ENCODE measurements around the gene SC5D. TPM values are rescaled to one million over a fixed set of nuclear protein-coding genes. Genes with fewer than 3 reads are reported as not detected.

SC5D gene
- total and polyA plus RNA-seq, 11 donors = 16.9 to 28.9 (median 19.0) TPM

DNA sequence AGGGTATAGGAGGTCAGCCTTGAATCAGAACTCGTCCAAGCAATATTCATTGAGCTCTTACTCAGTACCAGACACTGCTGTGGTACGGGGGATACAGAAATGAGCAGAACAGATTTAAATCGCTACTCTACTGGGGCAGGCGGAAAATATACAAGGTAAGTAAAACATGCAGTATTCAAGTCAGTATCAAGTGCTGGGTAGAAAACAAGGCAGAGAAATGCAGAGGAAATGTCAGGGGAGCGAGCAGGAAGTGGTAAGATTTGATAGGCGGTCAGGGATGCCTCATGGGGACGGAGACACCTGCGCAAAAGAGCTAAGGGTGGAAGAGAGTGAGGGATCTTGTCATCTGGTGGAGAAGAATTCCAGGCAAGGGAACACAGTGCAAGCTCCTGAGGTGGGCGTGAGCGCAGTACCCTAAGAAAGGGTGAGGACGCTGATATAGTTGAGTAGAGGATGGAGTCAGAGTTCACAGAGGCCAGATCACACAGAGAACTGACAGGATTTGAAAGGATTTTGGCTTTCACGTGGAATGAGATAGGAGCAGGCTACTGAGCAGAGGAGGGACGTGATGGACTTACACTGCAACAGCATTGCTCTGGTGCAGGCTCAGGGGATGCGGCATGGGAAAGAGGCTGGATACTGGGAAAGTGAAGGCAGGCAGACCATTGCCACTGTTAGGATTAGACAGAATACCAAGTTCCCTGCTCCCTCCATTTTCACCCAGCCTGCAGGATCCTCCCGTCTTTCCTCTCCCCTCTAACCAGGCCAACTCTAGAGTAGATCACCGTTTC is 35.8 kb downstream of the SC5D start:
- ATAC-seq (no peak), DNase-seq (no peak)
- WGBS, 4 donors = 68 to 74% (median 70%) methylated on average over 16 of the region's 16 CpGs
- TF ChIP-seq, protein P1, sequence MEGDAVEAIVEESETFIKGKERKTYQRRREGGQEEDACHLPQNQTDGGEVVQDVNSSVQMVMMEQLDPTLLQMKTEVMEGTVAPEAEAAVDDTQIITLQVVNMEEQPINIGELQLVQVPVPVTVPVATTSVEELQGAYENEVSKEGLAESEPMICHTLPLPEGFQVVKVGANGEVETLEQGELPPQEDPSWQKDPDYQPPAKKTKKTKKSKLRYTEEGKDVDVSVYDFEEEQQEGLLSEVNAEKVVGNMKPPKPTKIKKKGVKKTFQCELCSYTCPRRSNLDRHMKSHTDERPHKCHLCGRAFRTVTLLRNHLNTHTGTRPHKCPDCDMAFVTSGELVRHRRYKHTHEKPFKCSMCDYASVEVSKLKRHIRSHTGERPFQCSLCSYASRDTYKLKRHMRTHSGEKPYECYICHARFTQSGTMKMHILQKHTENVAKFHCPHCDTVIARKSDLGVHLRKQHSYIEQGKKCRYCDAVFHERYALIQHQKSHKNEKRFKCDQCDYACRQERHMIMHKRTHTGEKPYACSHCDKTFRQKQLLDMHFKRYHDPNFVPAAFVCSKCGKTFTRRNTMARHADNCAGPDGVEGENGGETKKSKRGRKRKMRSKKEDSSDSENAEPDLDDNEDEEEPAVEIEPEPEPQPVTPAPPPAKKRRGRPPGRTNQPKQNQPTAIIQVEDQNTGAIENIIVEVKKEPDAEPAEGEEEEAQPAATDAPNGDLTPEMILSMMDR (IDR thresholded peaks at IDR 0.05) = no peak
- no peak for TF ChIP-seq POLR2A (IDR thresholded peaks at IDR 0.05)
- Histone ChIP-seq H3K9me3 (no peaks in the 10 kb centered on the region), H3K4me3 (no peak overlapping the region), H3K36me3 (no peaks in the 10 kb centered on the region), H3K27ac (no peak overlapping the region), H3K27me3 (peaks cover 0 to 19% (median 0%) of the 10 kb centered on the region in 9 donors), H3K4me1 (peaks cover 0 to 4% (median 0%) of the 10 kb centered on the region in 12 donors)
- intact Hi-C loops (cut with DNase I) = loop anchor here in 6 of 10 donors (10.0 kb wide), 4 partner anchors 96 to 206 kb away; partner anchors contain the start of genes SORL1 (in 3 of the 6) and SORL1-AS1 (in 3 of the 6)

DNA sequence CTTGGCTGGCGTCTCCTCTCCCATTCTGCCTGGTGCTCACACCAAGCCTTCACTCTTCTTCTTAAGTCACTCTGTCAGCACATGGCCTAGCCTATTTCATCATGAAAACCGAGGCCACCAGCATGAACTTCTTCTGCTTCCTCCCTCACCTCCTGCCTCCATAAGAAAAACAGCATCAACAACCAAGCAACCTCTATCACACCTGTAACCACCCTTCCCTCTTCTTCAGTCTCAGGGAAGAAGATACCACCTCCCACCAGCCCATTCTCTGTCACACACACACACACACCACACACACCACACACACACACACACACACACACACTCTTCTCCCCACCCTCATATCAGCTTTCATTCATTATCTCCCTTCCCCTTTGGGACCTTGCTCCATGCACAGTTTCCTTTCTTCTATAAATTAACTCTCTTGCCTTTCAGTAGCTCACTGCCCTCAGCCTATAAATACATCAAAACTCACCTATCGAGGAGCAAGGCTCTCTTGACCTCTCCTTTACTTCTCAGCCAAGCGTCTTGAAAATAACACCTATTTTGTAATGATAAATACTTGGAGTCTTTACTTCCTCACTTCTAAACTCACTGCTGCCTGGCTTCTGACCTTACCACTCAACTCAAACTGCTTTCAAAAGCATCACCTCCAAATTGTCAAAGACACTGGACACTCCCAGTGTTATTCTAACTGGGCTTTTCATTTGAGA is 36.6 kb downstream of the SC5D start:
- WGBS, 4 donors = 39 to 45% (median 42%) methylated on average over 4 of the region's 4 CpGs
- TF ChIP-seq, protein P1 (IDR thresholded peaks at IDR 0.05) = no peak
- no peak overlapping the region for H3K4me3 ChIP-seq
- no peaks in the 10 kb centered on the region for H3K36me3 ChIP-seq
- peaks cover 0 to 19% (median 0%) of the 10 kb centered on the region in 9 donors for H3K27me3 ChIP-seq
- no peak overlapping the region for H3K27ac ChIP-seq
- H3K4me1 ChIP-seq = peaks cover 0 to 4% (median 0%) of the 10 kb centered on the region in 12 donors
- no peak for ATAC-seq
- DNase-seq = no peak
- intact Hi-C loops (cut with DNase I) = loop anchor here in 6 of 10 donors (10.0 kb wide), 4 partner anchors 96 to 206 kb away; partner anchors contain the start of genes SORL1 (in 3 of the 6) and SORL1-AS1 (in 3 of the 6)
- no peaks in the 10 kb centered on the region for H3K9me3 ChIP-seq

DNA sequence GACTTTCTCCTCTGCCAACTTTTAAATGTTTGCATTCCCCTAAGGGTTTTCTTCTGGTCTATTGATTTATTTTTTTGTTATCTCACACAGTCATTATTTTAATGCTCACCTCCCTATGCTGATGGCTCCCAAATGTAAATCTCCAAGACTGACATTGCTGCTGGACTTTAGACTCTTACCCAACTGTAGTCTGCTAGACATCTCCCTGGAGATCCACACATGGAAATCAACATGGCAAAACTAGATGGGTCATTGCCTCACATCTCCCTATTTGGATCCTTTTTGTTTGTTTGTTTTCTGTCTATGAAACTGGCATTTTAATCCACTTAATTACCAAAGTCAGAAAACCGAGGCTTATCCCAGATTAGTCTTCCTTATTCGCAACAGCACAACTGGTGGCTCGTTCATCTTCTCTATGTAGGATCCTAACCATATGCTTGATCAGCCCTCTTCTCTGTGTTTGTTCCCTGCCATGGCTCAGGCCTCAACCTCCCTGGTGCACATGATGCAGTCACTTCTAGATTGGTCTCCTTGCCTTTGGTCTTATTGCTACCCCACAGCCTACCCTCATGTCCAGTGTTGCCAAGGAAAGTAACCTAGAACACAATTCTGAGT is 37.3 kb downstream of the SC5D start:
- WGBS, 4 donors = 94 to 95% (median 94%) methylated on average over 3 of the region's 3 CpGs
- Histone ChIP-seq H3K4me1 (peaks cover 0 to 4% (median 0%) of the 10 kb centered on the region in 12 donors), H3K27me3 (peaks cover 0 to 19% (median 0%) of the 10 kb centered on the region in 9 donors), H3K9me3 (no peaks in the 10 kb centered on the region), H3K27ac (no peak overlapping the region), H3K36me3 (no peaks in the 10 kb centered on the region), H3K4me3 (no peak overlapping the region)
- no peak for TF ChIP-seq POLR2A (IDR thresholded peaks at IDR 0.05)
- TF ChIP-seq, protein P1 (IDR thresholded peaks at IDR 0.05) = no peak
- intact Hi-C loops (cut with DNase I) = loop anchor here in 6 of 10 donors (10.0 kb wide), 5 partner anchors 85 to 205 kb away; partner anchors contain the start of genes SORL1 (in 4 of the 6) and SORL1-AS1 (in 4 of the 6)
- DNase-seq (no peak), ATAC-seq (no peak)

Data from heart left ventricle (tissue), 16 donors.